GOT3 (cell line): Measurements from ENCODE around the gene TRPV5.

Source experiments
- DNase-seq: peaks from one replicate; lab custom pipeline; 2025; ENCODE audit warnings: mixed read lengths; lab: John Stamatoyannopoulos, UW

Gene TRPV5

GRCh38 chr7:142870566-142871259, 62.8 kb downstream of the TRPV5 start:
- no peak for DNase-seq

- no peak for DNase-seq
Measured at GRCh38 chr7:142870147-142870559, 63.4 kb downstream of the TRPV5 start.

DNA sequence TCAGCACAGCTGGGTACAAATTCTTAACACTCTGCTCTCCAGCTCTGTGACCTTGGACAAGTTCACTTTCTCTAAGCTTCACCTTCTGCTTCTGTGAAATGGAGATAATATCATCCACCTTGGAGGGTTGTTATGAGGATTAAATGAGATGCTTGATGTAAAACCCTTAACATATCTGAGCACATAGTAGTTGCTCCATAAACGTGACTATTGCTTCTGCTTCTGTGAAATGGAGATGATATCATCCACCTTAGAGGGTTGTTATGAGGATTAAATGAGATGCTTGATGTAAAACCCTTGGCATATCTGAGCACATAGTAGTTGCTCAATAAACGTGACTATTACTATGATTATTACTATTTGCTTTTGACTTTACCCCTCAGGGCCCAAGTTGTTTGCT, 64.1 kb downstream of the TRPV5 start:
- DNase-seq = no peak

GRCh38 chr7:142868986-142869415, 64.5 kb downstream of the TRPV5 start:
- DNase-seq = no peak

DNA sequence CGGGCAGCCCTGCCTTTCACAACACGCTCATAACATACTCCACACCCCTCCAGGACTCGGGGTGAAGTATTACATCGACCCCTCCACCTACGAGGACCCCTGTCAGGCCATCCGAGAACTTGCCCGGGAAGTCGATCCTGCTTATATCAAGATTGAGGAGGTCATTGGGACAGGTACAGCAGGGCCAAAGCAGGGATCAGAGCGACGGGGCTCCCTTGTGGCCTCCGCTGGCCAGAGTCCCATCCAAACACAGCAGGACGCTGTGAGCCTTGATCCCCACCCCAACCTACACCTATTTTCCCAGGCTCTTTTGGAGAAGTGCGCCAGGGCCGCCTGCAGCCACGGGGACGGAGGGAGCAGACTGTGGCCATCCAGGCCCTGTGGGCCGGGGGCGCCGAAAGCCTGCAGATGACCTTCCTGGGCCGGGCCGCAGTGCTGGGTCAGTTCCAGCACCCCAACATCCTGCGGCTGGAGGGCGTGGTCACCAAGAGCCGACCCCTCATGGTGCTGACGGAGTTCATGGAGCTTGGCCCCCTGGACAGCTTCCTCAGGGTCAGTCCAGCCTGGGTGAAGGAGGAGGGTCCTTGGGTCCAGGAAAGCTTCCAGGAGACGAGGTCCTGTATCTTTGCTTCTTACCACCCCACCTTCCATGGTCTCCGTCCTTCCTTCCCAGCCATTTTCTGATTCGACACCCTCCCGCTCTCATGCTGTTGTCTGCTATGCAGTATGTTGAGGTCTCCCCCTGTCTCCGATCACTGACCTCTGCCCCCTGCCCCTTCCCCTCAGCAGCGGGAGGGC, 65.2 kb downstream of the TRPV5 start:
- no peak for DNase-seq

DNA sequence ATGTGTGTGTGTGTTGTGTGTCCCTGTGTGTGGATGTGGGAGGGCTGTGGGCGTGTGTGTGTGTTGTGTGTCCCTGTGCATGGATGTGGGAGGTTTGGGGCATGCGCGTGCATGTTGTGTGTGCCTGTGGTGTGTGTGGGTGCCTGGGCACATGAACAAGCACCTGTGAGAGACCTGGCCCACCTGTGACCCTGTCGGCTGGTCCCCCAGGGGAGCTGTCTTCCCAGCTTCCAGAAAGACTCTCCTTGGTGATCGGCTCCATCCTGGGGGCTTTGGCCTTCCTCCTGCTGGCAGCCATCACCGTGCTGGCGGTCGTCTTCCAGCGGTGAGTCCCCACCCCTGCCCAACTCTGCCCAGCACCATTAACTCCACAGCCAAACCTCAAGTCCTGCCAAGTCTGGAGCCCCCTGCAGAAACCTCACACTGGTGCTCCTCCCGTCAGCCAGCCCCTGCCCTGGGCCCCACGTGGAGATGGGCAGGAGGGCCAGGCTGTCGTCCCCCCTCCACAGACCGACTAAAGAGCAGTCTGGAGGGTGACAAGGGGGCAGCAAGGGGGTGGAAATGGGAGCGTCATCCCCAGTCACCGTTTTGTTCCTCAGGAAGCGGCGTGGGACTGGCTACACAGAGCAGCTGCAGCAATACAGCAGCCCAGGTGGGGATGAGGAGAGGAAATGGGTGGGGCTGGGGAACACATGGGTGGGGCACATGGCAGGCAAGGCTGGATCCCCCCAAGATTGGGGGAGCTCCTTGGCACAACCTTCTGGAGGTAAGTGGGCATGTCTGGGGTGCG, 66.0 kb downstream of the TRPV5 start:
- DNase-seq = no peak

GRCh38 chr7:142867097-142867378, 66.5 kb downstream of the TRPV5 start:
- DNase-seq = no peak

DNA sequence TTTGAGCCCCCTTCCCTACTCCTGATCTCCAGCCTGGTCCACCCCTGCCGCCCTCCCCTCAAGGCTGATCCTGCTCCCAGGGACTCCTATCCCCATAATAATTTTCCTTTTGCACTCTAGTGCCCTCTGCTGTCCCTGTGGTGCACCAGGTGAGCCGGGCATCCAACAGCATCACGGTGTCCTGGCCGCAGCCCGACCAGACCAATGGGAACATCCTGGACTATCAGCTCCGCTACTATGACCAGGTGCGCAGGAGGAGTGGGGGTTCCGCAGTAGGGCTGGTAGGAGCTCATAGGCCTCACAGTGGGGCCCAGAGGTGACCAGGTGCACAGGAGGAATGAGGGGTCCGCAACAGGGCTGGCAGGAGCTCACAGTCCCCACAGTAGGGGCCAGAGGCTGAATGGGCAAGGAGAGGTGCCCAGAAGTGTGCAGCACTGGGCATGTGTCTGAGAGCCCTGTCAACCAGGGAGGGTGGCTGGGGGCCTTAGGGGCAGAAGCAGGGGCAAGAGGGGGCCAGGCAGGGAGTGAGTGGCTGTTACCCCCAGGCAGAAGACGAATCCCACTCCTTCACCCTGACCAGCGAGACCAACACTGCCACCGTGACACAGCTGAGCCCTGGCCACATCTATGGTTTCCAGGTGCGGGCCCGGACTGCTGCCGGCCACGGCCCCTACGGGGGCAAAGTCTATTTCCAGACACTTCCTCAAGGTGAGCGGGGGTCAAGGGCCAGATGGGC, 67.0 kb downstream of the TRPV5 start:
- no peak for DNase-seq

- DNase-seq = no peak
Measured at GRCh38 chr7:142865766-142866165, 67.8 kb downstream of the TRPV5 start.

DNA sequence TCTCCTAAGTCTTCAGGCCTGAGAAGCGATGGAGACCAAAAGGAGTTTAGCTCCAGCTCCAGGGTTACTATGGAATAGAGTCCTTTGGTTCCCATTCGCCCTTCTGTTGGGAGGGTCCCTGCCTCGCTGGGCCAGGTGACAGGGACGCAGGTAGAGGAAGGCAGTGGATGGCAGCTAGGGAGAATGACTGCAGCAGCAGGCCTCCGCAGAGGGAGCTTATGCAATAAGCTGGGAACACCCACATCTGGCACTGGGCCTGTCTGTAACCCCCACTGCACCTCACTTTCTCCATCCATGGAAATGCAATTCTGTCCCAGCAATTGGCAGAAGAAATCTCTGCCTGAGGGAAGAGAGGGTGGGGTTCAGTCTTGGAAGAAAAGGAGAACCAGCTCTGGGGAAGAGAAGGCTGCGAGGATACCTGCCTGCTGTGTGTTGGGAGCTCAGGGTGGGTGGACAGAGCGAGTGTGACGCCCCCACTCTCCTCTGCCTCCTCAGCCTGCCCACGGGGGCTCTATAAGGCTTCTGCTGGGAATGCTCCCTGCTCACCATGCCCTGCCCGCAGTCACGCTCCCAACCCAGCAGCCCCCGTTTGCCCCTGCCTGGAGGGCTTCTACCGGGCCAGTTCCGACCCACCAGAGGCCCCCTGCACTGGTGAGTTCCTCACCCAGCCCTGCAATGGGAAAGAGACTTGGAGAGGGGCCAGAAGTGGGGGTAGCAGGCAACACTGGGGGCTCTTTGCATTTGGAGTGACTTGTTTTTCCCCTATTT, 68.4 kb downstream of the TRPV5 start:
- DNase-seq = no peak

GRCh38 chr7:142863891-142864685, 69.5 kb downstream of the TRPV5 start:
- no peak for DNase-seq

- no peak for DNase-seq
Measured at GRCh38 chr7:142862786-142863400, 70.7 kb downstream of the TRPV5 start.

DNA sequence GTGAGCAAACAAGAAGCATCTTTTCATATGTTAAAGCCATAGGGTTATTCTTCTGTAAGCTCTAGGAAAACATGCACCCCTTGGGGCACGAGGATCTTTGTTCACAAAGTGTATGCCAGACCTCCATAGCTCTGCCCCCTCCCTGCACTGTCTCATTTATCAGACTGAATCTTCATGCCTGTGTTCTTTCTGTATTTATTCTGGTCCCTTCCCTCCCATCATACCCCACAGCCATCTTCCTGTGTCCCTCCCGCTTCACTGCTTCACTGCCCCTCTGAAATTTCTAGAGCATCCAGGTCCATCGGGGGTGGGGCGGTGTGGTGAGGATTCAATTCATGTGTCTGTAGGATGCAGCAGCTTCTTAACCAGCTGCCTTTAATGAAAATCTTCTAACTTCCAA, 71.2 kb downstream of the TRPV5 start:
- no peak for DNase-seq

DNA sequence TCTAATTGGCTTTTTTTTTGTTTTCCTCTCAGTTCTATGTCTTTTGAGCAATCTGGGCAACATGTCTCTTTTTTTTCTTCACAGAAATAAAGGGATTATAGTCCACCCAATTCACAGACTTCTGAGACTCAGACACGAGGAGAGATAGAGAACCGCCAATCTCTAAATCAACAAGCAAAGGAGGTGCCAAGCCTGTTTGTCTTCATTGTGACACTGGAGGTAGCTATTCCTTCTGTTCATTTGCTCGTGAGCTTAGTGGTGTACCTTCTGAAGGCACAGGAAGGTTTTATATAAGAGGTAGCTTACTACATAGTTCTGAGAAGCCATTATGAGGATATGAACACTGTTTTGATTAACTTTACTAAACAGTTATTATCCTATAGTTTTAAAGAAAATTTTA, 72.6 kb downstream of the TRPV5 start:
- no peak for DNase-seq

GRCh38 chr7:142859829-142860228, 73.7 kb downstream of the TRPV5 start:
- DNase-seq = no peak

GRCh38 chr7:142859411-142859810, 74.1 kb downstream of the TRPV5 start:
- DNase-seq = no peak
